ENCODE measurements around the gene HEATR3.

HEATR3 gene

DNA sequence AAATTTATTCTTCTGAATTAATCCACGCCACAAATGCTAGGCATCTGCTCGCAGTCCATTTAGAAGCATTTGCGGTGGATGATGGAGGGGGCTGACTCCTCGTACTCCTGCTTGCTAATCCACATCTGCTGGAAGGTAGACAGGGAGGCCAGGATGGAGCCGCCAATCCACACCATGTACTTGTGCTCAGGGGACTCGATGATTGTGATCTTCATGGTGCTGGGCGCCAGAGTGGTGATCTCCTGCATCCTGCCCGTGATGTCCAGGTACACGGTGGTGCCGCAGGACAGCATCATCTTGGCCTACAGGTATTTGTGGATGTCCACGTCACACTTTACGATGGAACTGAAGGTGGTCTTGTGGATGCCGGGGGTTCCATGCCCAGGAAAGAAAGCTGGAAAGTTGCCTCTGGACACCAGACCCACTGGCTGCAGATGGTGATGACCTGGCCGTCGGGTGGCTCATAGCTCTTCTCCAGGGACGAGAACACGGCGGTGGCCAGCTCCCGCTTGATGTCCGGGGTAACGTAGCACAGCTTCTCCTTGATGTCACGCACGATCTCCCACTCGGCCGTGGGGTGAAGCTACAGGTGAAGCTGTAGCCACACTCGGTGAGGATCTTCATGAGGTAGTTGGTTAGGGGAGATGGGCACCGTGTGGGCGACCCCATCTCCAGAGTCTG is 7.5 kb upstream of the HEATR3 start:
- DNase-seq (ENCODE audit: low read depth), result no peak

DNA sequence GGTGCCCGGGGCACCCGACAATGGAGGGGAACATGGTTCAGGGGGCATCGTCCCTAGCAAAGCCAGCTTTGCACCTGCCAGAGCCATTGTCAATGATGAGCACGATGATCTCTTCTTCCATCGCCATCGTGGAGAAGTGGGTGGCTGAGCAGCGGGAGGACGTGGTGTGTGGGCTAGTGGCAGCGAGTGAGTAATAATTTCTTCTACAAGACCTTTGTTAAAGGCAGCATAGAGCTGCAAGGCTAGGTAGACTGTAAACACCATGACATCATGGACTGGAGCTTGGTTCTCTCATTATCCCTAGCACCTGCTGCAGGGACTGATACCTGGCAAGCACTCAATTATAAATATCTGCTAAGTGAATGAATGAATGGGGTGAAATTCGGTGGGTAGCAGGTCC is 6.7 kb upstream of the HEATR3 start:
- DNase-seq (ENCODE audit: low read depth), result no peak

DNA sequence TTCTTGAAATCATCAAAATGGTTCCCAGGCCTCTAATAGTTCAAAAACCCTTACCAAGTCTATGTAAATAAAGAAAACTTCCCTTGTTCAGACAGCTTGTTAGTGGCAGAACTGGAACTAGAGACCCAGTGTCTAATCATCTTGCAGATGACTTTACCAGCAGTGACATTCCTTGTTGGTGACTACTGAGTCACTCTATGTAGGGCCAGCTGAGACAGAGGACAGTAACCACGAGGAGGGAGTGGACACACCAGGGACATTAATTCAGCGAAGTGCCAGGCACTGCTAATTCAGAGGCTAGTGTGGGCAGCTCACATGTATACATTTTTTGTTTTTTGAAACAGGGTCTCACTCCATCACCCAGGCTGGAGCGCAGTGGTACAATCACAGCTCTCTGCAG is 6.1 kb upstream of the HEATR3 start:
- no peak for DNase-seq (ENCODE audit: low read depth)

DNA sequence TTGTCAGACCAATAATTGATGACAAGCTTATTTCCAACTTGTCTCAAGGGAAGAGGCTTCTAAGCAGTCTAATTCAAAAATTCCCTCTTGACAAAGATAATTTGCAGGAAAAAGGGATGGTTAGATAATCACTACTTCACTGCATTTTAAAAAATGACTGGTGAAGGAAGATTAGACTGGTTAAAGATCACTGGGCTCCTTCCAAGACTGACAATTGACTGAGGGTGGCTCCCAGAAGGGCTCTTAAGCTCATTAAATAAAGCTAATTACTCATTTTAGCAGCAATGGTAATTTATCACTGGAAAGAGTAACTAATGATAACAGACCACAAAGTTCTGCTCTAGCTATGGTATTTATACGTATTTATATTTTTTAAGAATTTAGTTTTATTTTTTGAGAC is 4.4 kb upstream of the HEATR3 start:
- no peak for DNase-seq (ENCODE audit: low read depth)

DNA sequence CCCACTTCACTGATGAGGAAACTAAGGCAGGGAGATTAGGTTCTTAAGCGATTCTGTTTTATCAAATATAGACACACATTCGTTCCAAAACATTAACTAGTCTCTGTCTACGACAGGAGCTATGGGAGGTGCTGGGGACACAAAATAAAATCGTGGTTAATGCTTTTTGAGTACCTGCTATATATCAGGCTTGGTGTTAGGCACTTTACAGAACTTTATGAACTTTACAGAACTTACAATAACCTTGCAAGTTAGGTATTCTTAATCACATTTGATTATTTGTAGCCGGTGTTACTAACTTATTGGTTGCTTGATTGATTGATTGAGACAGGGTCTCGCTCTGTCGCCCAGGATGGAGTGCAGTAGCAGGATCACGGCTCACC is 538 bp upstream of the HEATR3 start:
- DNase-seq (ENCODE audit: low read depth), result no peak

DNA sequence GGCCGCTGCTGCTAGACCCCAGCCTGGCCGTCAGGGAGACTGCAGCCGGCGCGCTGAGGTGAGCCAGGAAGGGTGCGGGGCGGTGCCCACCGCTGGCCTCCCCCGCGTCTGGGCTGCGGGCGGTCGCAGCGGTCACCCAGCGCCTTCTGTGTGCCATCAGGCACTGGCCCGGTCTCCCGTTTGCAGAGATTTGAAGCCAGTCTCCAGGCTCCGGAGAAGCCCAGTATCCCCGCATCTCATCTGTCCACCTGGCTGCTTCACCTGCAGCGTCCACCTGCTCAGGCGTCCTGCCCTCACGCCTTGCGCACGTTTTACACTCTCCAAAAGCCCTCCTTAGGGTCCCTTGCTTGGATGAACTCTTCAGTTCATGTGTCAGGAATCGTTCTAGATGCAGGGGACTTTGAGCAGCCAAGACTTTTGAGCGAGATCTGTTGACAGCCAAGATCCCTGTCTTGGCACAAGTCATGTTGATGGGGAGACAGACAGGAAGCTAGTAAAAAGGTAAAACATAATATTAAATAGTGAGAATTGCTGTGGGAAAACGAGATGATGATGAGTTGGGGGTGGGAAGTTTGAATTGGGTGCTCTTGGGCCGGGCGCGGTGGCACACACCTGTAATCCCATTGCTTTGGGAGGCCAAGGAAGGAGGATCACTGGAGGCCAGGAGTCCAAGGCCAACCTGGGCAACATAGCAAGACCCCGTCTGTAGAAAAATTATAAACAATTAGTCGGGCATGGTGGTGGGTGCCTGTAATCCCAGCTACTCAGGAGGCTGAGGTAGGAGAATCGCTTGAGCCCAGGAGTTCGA is 916 bp downstream of the HEATR3 start:
- DNase-seq (ENCODE audit: low read depth), result no peak

DNA sequence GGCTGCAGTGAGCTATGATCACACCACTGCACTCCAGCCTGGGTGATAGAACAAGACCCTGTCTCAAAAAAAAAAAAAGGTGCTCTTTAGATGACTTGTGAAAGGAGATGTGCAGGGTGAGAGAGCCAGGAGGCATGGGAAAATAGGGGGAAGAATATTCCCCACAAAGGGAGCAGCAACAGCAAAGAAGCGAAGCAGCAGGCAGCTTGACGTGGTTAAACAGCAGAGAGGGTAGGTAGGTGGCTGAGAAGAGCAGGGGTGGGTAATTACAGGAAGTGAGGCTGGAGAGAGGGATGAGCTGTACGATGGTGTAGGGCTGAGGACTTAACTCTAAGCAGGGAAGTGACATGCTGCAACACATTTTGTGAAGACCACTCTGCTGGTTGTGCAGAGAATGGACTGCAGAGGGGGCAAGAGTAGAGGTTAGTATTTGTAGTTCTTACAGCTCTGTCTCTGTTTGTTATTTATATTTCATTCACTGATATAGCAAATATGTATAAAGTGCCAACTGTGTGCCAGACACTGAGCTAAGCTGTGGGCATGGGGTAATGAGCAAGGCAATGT is 1.6 kb downstream of the HEATR3 start:
- no peak for DNase-seq (ENCODE audit: low read depth)

DNA sequence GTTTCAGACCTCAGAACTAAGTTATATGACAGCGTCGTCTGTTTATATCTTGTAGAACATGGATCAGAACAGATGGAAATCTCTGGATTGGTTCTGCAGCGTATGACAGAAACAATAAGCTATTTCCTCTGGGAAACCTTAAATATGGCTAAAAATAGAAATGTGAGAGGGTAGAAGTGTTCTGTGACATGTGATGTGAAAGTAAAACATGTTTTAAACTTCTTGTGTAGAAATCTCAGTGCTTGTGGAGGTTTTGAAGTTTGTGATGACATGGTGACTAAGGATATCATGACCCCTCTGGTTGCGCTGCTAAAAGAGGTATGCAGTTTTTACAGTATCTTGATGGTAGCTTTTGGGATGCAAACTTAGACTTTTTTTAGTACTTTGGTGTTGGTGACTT is 2.8 kb downstream of the HEATR3 start:
- no peak for DNase-seq (ENCODE audit: low read depth)

DNA sequence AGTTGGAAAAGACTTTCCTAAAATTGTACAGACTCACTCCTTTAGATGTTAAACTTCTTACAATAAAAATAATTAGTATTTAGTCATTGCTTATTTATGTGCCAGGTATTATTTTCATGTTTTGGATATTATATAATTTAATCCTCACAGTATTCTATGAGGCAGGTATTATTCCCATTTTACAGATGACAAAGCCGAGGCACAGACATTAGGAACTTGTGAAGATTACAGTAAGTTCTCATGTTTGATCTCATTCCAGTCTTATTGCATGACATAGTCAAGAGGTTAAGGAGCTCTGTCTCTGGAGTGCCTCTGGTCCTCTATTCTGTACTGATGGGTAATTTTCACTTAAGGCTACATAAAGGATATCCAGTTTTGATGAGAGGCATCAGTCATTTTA is 3.3 kb downstream of the HEATR3 start:
- no peak for DNase-seq (ENCODE audit: low read depth)

DNA sequence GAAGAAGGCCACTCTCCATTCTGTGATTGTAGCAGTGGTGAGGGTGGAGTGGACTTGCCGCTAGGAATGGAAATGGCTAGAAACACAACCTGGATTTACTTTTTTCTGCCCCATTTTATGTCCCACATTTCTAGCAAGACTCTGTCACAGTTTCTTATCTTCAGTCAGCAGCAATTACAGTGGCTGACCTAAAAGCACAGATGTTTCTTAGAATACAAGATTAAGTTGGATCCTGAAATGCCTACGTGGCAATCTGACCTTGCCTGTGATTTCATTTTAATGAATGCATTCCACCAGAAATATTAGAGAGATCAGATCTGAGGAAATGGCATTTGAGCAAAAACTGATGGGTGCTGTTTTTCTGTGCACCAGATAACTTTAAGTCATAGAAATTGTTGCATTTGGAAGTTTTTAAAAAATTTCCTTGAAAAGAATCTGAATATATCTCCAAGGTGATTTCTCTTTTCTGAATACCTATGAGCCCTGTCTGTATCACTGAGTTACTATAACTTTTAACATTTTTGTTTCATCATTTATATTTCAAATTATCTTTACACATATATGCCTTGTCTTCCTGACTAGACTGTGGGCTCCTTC is 5.4 kb downstream of the HEATR3 start:
- no peak for DNase-seq (ENCODE audit: low read depth)

DNA sequence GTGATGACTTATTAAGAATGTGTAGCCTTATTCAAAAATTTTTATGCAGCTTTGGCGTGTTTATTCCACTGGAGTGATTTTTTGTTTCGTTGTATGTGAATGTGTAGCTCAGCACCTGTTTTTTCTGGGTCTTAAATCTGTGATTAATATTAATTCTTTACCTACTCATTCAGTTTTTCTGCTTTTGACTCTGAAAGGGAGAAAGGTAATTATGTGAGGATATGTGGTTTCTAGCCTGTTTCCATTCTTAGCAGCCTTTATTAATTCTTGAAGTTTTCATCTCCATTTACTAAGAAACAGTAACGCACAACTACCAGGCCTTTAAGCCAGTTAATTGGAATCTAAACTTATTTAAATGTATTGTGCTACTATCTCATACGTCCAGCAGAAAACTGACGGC is 7.0 kb downstream of the HEATR3 start:
- DNase-seq (ENCODE audit: low read depth), result no peak

DNA sequence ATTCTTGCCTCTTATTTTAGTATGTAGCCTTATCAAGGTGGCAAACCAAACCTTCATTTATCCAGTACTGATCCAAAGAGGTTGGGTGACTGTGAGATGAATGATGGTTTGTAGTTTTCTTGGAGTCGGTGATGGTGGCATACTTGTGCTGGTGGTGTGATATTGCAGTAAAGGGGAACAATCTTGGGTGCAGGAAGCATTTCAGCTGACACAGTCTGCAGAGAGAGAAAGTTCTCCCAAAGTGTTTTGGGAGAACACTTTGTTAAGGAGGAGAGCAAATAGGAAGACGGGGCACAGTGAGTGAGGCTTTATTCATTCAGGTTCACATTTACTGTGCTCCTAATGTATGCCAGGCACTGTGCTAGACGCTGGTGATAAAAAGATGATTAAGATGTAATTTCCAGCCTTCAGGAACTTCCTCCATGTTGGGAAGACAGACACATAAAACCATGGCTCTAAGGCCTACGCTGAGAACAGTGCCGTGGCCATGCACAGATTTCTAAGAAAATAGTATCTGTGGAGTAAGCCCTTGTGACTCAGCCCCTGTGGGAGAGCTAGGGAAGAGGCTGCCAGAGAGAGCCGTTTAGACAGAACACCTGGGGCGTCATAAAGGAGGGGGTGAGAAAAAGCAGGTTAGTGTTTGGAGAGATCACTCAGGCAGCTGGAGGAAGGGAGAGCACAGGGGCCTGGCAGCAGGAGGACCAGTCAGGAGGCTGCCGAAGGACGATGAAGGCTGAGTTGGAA is 13.8 kb downstream of the HEATR3 start:
- no peak for DNase-seq (ENCODE audit: low read depth)

DNA sequence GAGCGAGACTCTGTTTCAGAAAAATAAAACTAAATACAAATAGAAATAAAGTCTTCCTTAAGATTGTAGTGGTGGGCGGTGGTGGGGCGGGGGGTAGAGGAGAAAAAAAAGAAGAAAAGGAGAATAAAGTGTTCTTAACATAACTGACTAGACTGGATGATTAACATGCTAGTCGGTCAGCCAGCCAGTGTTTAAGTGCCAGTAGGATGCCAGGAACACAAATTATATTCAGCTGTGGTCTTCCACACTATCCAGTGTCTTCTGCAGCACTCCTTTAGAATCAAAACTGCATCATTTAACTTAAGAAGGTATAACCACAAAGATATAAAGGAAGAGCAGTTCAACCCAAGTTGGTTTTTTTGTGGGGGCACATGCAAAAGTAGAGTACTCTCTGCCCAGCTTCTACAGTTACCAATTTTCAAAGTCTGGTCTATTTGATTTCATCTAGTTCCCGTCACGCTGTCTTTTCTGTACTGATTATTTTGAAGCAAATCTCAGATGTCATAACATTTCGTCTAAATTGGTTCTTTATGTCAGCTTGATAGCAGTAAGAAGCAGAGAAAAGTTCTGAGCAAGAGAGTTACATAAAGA is 15.8 kb downstream of the HEATR3 start:
- no peak for DNase-seq (ENCODE audit: low read depth)

DNA sequence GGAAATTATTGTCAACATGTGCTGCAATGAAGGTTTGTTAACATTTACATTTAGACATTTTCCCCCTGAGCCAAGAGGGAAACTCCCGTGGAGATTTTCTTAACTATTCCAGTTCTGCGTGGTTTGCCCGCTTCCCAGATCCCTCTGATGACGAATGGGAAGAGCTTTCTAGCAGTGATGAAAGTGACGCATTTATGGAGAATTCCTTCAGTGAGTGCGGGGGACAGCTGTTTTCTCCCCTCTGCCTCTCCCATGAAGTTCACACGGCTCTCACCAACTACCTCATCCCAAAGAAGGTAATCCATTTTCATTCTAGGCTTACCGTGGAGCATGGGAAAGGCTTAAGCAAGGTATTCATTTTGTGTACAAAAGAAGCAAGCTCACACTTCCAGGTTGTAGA is 18.2 kb downstream of the HEATR3 start:
- no peak for DNase-seq (ENCODE audit: low read depth)

DNA sequence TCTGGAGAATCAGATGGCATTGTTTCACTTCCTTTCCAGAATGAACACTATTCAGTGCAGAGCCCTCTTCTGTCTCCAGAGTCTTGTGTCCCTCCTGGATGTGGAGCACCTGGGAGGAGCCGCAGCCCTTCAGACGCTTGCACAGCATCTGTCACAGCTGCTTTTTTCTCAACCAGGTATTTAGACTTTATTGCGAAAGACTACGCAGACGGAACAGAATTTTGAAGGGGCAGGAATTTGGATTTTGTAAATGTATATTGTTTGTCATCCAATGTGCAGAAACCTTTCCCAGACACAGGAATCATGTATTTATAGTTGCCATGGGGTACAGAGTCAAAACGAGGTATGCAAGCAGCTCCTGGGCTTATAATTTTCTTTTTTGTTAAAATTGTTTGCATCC is 20.4 kb downstream of the HEATR3 start:
- DNase-seq (ENCODE audit: low read depth), result no peak

DNA sequence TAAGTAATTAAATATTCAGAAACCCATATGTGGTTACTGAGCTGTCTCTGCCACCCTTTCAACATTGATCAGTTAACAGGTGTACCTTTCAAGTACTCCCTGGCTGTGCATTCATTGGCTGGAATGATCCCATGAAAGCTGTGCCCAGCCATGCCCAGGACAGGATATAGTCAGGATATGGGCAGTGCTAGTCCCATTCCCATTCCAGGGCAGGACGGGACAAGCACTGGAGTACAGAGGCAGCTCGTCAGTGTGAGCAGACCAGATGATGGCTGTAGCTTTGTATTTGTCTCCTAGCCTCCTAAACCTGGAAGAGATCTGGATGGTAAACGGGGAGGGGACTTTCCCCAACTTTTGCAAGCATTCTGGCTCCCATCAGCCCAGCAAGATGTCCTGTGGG is 22.5 kb downstream of the HEATR3 start:
- DNase-seq (ENCODE audit: low read depth), result no peak

DNA sequence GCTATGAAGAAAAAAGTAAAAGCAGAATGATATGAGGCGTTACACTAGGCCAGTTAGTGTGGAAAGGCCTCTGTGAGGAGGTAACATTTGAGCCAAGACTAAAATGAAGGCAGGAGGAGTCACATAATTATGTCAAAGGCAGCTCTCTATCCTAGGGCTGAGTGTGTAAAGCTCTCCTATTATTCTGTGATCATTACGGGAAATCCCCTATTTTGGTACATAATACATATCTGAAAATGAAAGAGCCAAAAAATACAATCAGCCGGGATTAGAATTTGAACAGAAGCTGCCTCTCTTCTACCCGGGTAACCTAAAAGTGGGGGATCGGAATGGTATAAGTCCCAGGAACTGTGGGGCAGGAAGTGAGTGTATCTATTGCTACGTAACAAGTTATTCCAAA is 27.1 kb downstream of the HEATR3 start:
- DNase-seq (ENCODE audit: low read depth), result no peak

DNA sequence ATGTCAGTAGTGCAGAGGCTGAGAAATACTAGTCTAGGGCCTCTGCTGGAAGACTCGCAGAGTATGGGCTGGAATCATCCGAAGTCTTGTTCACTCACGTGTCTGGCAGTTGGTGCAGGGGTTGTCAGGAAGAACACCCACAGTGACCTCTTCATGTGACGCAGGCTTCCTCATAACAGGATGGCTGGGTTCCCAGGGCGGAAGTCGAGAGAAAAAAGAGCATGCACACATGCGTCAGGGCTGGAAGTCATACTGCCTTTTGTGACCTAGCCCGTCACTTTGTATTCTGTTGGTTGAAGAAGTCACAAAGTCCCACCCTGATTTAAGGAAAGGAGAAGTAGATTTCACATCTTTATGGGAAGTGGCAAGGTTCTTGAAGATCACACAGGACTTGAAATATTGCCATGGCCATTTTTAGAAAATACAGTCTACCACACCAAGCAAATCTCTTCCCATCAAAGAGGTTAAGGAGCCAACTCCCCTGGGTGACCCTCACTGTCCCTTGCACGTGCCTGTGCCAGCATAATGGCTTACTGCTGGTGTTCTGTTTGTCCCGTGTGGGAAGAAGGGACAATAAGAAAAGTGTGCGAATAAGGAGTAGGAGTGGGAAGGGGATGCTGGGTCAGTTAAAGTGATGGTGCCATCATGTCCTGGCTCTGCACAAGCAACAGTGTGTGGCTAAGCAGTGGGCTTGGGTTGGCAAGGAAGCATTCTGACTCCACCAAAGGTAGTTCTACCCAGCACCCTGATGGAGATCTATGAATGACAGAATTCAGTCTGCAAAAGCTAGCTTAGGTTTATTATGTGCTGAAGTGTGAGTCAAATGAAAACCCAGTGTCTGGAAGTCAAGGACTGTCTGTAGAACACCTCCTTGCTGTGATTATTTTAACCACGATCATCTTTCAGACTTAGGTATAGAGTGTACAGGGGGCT is 28.1 kb downstream of the HEATR3 start:
- DNase-seq (ENCODE audit: low read depth), result no peak

DNA sequence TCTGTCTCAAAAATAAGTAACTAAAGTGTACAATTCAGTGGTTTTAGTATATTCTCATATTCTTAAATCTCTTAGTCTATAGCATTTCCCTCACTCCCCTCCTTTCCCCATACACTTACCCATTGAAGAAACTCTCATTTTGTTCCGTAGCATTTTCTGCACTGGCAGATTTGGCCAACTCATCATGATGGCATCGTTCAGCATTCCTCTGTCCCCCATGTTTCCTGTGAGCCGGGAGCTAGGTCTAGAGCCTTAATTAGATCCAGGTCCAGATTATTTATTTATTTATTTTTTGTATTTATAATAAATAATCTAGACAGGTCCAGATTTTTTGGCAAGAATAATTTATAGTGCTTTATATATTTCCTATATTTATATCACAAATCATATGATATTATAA is 31.0 kb downstream of the HEATR3 start:
- DNase-seq (ENCODE audit: low read depth), result no peak

DNA sequence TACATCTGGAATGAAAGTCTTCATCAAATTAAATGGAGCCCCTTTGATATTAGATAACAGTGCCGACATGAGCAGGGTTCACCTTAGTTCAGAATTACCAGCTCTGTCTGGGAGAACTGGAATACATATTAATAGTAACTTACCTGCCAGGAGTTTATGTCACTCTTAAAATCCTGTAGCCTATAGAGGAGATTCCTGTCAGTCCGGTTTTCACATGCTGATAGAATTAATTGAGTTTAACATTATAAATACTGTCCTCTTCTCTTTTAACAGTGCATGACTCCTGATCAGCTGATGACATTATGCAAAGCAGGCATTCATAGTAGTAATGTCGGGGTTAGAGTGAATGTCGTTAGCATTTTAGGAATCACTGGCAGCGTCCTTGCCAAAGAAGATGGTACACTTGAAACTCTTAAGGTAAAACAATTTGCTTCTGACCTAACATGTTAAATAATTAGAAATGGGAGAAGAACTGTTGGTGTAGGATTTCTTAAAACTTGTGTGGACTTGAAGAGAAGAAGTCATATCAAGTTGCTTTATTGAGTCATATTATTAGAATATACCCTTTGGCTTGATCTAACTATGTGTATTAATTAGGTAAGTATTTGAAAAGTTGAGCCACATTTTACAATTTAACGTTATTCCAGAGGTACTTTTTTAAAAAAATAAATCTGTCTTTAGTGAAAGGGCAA is 34.3 kb downstream of the HEATR3 start:
- no peak for DNase-seq (ENCODE audit: low read depth)

Data from activated T-cell treated with anti-CD3 and anti-CD28 coated beads for 24 hours (primary cell).